ENCODE measurements around the gene CCDC27. TPM values are rescaled to one million over a fixed set of nuclear protein-coding genes. Genes with fewer than 3 reads are reported as not detected.

CCDC27 gene
- total RNA-seq, 1 donor from 2014 or later: 0.08 TPM

DNA sequence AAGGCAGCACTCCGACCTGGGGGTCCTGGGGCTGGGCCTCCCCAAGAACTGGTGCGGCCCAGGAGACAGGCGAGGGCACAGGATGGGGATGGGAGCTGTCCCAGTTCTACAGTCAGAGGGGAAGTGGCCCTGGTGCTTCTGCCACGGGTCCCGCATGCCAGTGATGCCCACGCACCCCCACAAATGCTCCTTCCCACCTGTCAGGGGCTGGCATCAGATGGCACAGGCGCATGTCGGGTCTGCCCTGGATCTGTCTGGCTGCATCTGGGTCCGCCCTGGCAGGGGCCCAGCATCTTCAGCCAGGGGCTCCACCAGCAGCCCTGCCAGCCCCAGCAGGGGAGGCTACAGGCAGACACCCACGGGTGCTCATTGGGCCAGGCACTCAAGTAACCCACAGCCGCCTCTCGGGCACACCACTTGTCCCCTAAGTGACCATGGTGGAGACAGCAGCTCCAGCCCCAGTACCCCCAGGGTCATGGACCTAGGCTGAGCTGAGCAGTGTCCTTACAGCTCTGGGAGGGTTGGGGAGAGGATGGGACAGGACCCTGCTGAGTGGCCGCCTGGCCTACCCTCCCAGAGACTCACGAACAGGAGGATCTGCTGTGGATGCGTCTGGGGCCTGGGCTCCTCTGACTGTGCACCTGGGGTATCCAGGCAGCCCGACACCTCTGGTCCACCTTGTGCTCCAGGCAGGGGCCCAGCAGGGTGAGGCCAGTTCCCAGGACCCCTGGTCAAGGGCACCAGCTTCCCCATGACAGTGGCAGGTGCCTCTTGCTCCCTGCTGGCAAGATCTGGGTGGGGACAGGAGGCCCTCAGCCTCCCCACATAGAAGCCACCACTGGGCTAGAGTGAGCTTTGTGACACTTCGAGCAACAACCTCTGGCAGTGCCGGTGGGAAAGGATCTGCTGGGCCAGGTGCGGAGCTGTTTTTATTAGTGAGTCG is 25.7 kb downstream of the CCDC27 start:
- Histone ChIP-seq H3K9me3 (replicated peaks) (no peaks in the 10 kb centered on the region), H3K36me3 (peaks cover 43% of the 10 kb centered on the region), H3K4me1 (peaks cover 40% of the 10 kb centered on the region), H3K27ac (replicated peaks) (no peak overlapping the region), H3K4me3 (no peak overlapping the region), H3K27me3 (ENCODE audit: low read depth) (peaks cover 3% of the 10 kb centered on the region)
- TF ChIP-seq, protein P1, sequence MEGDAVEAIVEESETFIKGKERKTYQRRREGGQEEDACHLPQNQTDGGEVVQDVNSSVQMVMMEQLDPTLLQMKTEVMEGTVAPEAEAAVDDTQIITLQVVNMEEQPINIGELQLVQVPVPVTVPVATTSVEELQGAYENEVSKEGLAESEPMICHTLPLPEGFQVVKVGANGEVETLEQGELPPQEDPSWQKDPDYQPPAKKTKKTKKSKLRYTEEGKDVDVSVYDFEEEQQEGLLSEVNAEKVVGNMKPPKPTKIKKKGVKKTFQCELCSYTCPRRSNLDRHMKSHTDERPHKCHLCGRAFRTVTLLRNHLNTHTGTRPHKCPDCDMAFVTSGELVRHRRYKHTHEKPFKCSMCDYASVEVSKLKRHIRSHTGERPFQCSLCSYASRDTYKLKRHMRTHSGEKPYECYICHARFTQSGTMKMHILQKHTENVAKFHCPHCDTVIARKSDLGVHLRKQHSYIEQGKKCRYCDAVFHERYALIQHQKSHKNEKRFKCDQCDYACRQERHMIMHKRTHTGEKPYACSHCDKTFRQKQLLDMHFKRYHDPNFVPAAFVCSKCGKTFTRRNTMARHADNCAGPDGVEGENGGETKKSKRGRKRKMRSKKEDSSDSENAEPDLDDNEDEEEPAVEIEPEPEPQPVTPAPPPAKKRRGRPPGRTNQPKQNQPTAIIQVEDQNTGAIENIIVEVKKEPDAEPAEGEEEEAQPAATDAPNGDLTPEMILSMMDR (IDR thresholded peaks at IDR 0.05; ENCODE audit: borderline replicate concordance): no peak
- intact Hi-C loops (cut with micrococcal nuclease): no loop called here
- no peak for DNase-seq

DNA sequence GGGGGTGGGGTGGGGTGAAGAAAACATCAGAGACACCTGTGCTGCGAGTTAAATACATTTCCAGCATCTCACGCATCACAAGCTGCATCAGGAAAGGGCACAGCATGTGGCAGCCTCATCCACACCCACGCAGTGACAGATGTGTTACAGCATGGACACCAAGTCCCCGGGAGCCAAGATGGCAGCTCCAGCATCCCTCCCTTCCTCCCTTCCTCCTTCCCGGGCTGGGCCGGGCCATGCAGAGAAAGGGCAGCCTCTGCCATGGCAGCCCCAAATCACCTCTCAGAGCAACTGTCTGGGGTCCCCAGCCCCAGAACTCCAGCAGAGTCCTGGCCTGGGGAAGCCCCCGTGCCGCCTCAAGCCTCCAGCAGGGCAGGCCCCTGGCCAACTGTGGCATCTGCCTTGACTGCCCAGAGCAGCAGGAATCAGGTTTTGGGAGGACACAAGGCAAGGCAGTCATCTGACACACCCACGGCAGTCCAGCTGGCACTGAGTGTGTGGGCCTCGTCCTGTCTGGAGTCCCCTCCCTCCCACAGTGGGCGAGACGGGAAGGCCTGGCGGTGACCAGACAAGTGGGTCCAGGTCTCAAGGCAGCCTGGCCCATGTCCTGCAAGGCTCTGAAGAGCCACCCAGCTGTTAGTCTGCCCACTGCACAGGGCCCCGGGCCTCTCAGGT is 26.5 kb downstream of the CCDC27 start:
- TF ChIP-seq, protein P1 (IDR thresholded peaks at IDR 0.05; ENCODE audit: borderline replicate concordance): no peak
- no peaks in the 10 kb centered on the region for H3K27me3 ChIP-seq (ENCODE audit: low read depth)
- H3K4me3 ChIP-seq: no peak overlapping the region
- DNase-seq: no peak
- intact Hi-C loops (cut with micrococcal nuclease): no loop called here
- H3K27ac ChIP-seq (replicated peaks): no peak overlapping the region
- H3K4me1 ChIP-seq: peaks cover 33% of the 10 kb centered on the region
- H3K9me3 ChIP-seq (replicated peaks): no peaks in the 10 kb centered on the region
- H3K36me3 ChIP-seq: peaks cover 51% of the 10 kb centered on the region

DNA sequence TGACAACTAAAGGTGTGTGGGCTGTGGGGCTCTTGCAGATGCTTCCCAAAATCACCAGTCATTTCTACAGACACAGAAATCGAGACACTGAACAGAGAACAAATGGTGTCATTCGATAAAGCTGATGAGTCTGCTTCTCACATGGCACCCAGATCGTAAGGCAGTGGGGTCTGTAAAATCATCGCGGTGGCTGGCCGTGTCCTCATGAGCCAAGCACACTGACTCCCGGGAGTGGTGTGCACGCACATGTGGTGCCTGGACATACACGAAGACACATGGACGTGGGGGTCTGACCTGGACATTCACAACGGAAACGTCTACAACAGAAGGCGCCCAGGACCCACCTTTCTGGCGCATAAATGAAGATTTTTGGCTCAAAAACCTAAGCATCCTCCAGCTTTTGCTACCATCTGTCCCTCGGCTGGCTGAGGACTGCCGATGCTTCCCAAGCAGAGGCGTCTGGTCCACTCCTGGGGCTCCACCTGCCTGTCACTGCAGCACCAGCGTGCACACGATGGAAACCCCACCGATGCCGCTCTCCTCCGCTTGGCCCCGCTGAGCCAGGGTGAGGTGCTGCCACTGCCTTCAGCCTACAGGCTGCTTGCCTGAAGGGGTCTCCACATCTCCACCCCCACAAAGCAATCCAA is 27.1 kb downstream of the CCDC27 start:
- no peaks in the 10 kb centered on the region for H3K27me3 ChIP-seq (ENCODE audit: low read depth)
- no peak overlapping the region for H3K4me3 ChIP-seq
- H3K36me3 ChIP-seq: peaks cover 58% of the 10 kb centered on the region
- TF ChIP-seq, protein P1 (IDR thresholded peaks at IDR 0.05; ENCODE audit: borderline replicate concordance): no peak
- H3K27ac ChIP-seq (replicated peaks): no peak overlapping the region
- DNase-seq: no peak
- no peaks in the 10 kb centered on the region for H3K9me3 ChIP-seq (replicated peaks)
- peaks cover 26% of the 10 kb centered on the region for H3K4me1 ChIP-seq
- intact Hi-C loops (cut with micrococcal nuclease): no loop called here

DNA sequence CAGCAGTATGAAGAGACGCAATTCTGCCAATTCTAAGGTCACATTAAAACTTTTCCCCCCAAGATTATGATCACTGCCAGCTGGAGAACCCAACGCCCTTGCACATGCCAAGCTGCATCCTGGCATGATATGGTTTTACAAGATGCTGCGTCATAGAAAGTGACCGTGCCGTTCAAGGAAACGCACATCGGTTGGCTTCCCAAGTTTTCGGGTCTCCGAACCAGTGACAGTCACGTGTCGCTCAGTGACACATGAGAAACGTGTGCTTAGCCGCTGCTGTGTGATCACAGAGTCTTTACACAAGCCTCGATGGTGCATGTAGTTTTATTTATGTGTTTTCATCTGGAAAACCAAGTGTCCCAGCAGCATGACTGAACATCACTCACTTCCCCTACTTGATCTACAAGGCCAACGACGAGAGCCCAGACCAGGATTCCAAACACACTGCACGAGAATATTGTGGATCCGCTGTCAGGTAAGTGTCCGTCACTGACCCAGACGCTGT is 27.7 kb downstream of the CCDC27 start:
- H3K27ac ChIP-seq (replicated peaks): no peak overlapping the region
- no peak overlapping the region for H3K4me3 ChIP-seq
- H3K9me3 ChIP-seq (replicated peaks): no peaks in the 10 kb centered on the region
- DNase-seq: no peak
- intact Hi-C loops (cut with micrococcal nuclease): no loop called here
- H3K27me3 ChIP-seq (ENCODE audit: low read depth): no peaks in the 10 kb centered on the region
- H3K4me1 ChIP-seq: peaks cover 20% of the 10 kb centered on the region
- TF ChIP-seq, protein P1 (IDR thresholded peaks at IDR 0.05; ENCODE audit: borderline replicate concordance): no peak
- H3K36me3 ChIP-seq: peaks cover 64% of the 10 kb centered on the region

DNA sequence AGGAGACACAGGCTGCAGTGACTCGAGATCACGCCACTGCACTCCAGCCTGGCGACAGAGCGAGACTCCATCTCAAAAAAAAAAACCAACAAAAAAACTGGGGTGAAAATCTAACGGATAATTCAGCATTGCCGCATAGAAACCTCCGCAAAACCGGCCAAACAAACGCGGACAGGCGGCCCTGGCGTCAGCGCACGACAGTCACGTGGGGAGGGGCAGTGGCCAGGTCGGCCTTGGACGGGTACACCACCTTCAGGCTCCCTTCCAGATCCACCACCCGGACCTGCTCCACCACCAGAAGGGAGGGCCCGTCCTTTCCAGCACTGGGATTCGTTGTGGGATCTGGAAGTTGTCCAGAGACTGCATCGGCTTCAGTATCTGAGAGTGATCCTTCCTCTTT is 28.7 kb downstream of the CCDC27 start:
- Histone ChIP-seq H3K4me1 (peaks cover 11% of the 10 kb centered on the region), H3K4me3 (no peak overlapping the region), H3K27ac (replicated peaks) (no peak overlapping the region), H3K9me3 (replicated peaks) (no peaks in the 10 kb centered on the region), H3K36me3 (peaks cover 73% of the 10 kb centered on the region), H3K27me3 (ENCODE audit: low read depth) (no peaks in the 10 kb centered on the region)
- DNase-seq: no peak
- intact Hi-C loops (cut with micrococcal nuclease): no loop called here
- TF ChIP-seq, protein P1 (IDR thresholded peaks at IDR 0.05; ENCODE audit: borderline replicate concordance): no peak

Measured in left ventricle myocardium inferior (tissue), 1 donor.